ENCODE data around the gene PCLO.
"Not testable (repeated sequence)": the region's sequence is repeated elsewhere in the genome, so short reads cannot be mapped to it uniquely, and the experiment has no call there.

PCLO gene

GRCh38 chr7:83079879-83080278, 82.8 kb downstream of the PCLO start:
- not testable (repeated sequence) for H3K9me3 ChIP-seq (ENCODE audit: control insufficient read depth, low read depth, low read length); H3K27me3 ChIP-seq (ENCODE audit: control insufficient read depth, insufficient read depth, low read length); H3K36me3 ChIP-seq (ENCODE audit: control insufficient read depth, low read depth, low read length); H3K27ac ChIP-seq (ENCODE audit: low read length); H3K4me1 ChIP-seq (ENCODE audit: control insufficient read depth, low read depth, low read length); H3K9ac ChIP-seq (ENCODE audit: low read length); H3K4me3 ChIP-seq (ENCODE audit: low read length)

DNA sequence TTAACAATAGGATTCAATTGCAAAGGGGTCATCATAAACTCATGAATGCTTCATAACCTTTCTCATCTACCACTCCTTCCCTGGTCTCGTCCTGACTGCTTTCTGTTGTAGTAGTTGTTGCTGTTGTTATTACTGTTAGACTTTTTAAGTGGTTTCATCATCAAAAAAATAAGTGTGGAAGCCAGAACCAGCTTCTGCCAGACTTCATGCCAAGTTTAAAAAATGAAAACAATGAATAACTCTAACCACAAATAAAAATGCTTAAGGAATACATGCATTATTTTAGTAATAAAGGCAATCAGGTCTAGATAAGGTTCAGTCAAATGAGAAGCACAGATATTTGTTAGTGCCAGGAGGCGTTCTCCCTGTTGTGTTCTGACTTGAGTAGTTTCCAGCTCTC, 85.4 kb downstream of the PCLO start:
- H3K27ac ChIP-seq (ENCODE audit: low read length), result no peak overlapping the region

DNA sequence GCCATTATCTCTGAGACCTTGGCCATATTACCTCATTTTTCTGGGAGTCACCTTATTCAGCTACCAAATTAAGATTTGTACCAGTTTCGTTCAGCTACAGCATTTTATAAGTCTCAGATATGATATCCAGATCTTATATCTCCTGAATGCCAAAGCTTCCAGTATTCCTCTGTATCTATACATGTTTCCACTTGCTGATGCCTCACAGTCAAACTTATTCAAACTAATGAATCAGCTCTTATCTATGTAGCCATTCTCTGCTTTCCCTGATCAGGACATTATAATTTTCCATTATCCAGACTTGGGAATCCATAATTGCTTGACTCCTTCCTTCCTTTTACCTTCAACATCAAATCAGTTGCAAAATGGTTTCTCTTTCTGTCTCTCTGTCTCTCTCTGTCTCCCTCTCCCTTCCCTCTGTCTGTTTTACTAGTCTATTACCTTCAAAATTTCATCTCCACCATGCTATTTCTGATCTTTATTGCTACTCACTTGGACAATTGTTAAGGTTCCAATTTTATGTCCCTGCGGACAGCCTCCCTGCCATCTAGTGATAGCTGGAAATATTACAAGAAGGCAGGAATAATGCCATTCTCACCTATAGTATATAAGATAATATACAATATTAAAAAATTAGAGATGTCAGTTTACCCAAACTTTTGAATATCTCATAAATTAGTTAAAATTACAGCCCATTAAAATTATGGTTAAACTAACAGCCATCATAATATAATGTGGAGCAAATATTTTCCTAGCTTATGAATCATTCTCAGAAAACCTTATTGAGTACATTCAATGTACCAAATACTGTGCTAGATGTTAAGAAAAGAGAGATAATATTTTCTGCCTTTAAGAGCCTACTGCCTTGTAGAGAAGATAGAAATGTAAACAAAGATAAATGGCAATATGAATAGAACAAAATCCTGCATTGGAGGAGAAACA, 89.8 kb downstream of the PCLO start:
- Histone ChIP-seq H3K27ac (ENCODE audit: low read length) (no peak overlapping the region), H3K27me3 (ENCODE audit: control insufficient read depth, insufficient read depth, low read length) (no peaks in the 10 kb centered on the region), H3K9me3 (ENCODE audit: control insufficient read depth, low read depth, low read length) (no peaks in the 10 kb centered on the region), H3K36me3 (ENCODE audit: control insufficient read depth, low read depth, low read length) (no peaks in the 10 kb centered on the region), H3K4me3 (ENCODE audit: low read length) (no peak overlapping the region), H3K9ac (ENCODE audit: low read length) (no peak overlapping the region), H3K4me1 (ENCODE audit: control insufficient read depth, low read depth, low read length) (no peaks in the 10 kb centered on the region)

More for the DNA sequence above, 85.4 kb downstream of the PCLO start:
- Histone ChIP-seq H3K9ac (ENCODE audit: low read length) (no peak overlapping the region), H3K4me3 (ENCODE audit: low read length) (no peak overlapping the region), H3K27me3 (ENCODE audit: control insufficient read depth, insufficient read depth, low read length) (no peaks in the 10 kb centered on the region), H3K4me1 (ENCODE audit: control insufficient read depth, low read depth, low read length) (no peaks in the 10 kb centered on the region), H3K9me3 (ENCODE audit: control insufficient read depth, low read depth, low read length) (no peaks in the 10 kb centered on the region), H3K36me3 (ENCODE audit: control insufficient read depth, low read depth, low read length) (no peaks in the 10 kb centered on the region)

DNA sequence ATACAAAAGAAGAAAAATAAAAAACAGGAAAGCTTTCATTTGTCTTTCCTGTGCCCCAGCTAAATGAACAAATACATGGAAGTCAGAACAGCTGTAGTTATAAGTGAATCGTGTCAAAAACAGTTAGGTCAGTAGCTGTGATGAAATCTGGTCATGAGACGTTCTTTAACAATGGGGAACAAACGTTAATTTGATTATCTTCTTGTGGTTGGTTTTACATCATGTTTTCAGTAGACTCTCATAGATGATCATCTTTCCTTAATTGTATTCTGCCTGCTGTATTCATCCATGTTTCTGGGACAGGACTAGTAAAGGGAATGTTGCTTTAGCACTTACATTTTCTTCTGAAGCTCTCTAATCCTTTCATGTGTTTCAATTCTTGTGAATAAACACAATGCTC, 97.0 kb downstream of the PCLO start:
- no peaks in the 10 kb centered on the region for H3K36me3 ChIP-seq (ENCODE audit: control insufficient read depth, low read depth, low read length)
- no peaks in the 10 kb centered on the region for H3K4me1 ChIP-seq (ENCODE audit: control insufficient read depth, low read depth, low read length)
- H3K27ac ChIP-seq (ENCODE audit: low read length), result no peak overlapping the region
- no peak overlapping the region for H3K9ac ChIP-seq (ENCODE audit: low read length)
- no peak overlapping the region for H3K4me3 ChIP-seq (ENCODE audit: low read length)
- no peaks in the 10 kb centered on the region for H3K9me3 ChIP-seq (ENCODE audit: control insufficient read depth, low read depth, low read length)
- no peaks in the 10 kb centered on the region for H3K27me3 ChIP-seq (ENCODE audit: control insufficient read depth, insufficient read depth, low read length)

- no peak overlapping the region for H3K9ac ChIP-seq (ENCODE audit: low read length)
- no peaks in the 10 kb centered on the region for H3K4me1 ChIP-seq (ENCODE audit: control insufficient read depth, low read depth, low read length)
- no peak overlapping the region for H3K27ac ChIP-seq (ENCODE audit: low read length)
- no peaks in the 10 kb centered on the region for H3K36me3 ChIP-seq (ENCODE audit: control insufficient read depth, low read depth, low read length)
- H3K27me3 ChIP-seq (ENCODE audit: control insufficient read depth, insufficient read depth, low read length), result no peaks in the 10 kb centered on the region
- H3K9me3 ChIP-seq (ENCODE audit: control insufficient read depth, low read depth, low read length), result no peaks in the 10 kb centered on the region
- H3K4me3 ChIP-seq (ENCODE audit: low read length), result no peak overlapping the region
Observed at GRCh38 chr7:83060218-83060617, 102.5 kb downstream of the PCLO start.

GRCh38 chr7:83058667-83059066, 104.0 kb downstream of the PCLO start:
- Histone ChIP-seq H3K9ac (ENCODE audit: low read length) (no peak overlapping the region), H3K27ac (ENCODE audit: low read length) (no peak overlapping the region), H3K27me3 (ENCODE audit: control insufficient read depth, insufficient read depth, low read length) (no peaks in the 10 kb centered on the region), H3K4me1 (ENCODE audit: control insufficient read depth, low read depth, low read length) (no peaks in the 10 kb centered on the region), H3K4me3 (ENCODE audit: low read length) (no peak overlapping the region), H3K36me3 (ENCODE audit: control insufficient read depth, low read depth, low read length) (no peaks in the 10 kb centered on the region), H3K9me3 (ENCODE audit: control insufficient read depth, low read depth, low read length) (no peaks in the 10 kb centered on the region)

GRCh38 chr7:83055197-83055596, 107.5 kb downstream of the PCLO start:
- Histone ChIP-seq H3K36me3 (ENCODE audit: control insufficient read depth, low read depth, low read length) (no peaks in the 10 kb centered on the region), H3K9me3 (ENCODE audit: control insufficient read depth, low read depth, low read length) (no peaks in the 10 kb centered on the region), H3K4me3 (ENCODE audit: low read length) (no peak overlapping the region), H3K27ac (ENCODE audit: low read length) (no peak overlapping the region), H3K9ac (ENCODE audit: low read length) (no peak overlapping the region), H3K4me1 (ENCODE audit: control insufficient read depth, low read depth, low read length) (no peaks in the 10 kb centered on the region), H3K27me3 (ENCODE audit: control insufficient read depth, insufficient read depth, low read length) (no peaks in the 10 kb centered on the region)

DNA sequence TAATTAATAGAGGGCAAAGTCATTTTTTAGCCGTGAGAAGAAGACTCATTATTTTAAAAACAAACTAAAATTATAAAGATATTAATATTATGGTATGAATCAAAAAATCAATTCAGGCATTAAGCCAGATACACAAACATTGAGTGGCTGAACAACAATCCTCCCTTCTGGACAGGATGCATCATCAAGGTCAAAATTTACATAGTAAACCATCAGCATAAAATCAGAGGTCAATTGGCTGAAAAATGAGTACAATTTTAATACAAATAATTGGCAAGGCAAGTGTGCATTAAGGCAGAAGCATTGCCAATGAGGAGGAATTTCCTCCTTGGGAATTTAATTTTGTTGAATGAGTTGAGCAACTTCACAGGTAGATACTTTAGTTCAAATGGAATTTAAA, 108.2 kb downstream of the PCLO start:
- Histone ChIP-seq H3K9ac (ENCODE audit: low read length) (no peak overlapping the region), H3K27me3 (ENCODE audit: control insufficient read depth, insufficient read depth, low read length) (no peaks in the 10 kb centered on the region), H3K27ac (ENCODE audit: low read length) (no peak overlapping the region), H3K36me3 (ENCODE audit: control insufficient read depth, low read depth, low read length) (no peaks in the 10 kb centered on the region), H3K4me1 (ENCODE audit: control insufficient read depth, low read depth, low read length) (no peaks in the 10 kb centered on the region), H3K4me3 (ENCODE audit: low read length) (no peak overlapping the region), H3K9me3 (ENCODE audit: control insufficient read depth, low read depth, low read length) (no peaks in the 10 kb centered on the region)

DNA sequence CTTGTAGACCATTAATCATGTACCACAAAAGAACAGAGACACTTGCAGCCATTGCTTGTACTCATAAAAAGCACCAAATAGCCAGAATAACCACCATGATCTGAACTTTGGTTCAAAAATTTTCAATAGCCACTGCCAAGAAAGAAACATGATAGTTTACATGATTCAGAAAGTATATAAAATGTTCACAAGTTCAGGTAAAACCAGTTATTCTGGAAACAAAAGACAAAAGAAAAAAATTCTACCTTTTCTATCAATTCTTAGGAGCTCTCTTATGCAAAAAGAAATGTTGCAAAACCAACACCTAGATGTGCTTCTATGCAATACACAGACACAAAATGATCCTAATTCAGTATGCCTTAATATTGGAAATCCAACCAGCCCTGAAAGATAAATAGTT, 108.7 kb downstream of the PCLO start:
- Histone ChIP-seq H3K9ac (ENCODE audit: low read length) (no peak overlapping the region), H3K27ac (ENCODE audit: low read length) (no peak overlapping the region), H3K4me3 (ENCODE audit: low read length) (no peak overlapping the region), H3K4me1 (ENCODE audit: control insufficient read depth, low read depth, low read length) (no peaks in the 10 kb centered on the region), H3K27me3 (ENCODE audit: control insufficient read depth, insufficient read depth, low read length) (no peaks in the 10 kb centered on the region), H3K36me3 (ENCODE audit: control insufficient read depth, low read depth, low read length) (no peaks in the 10 kb centered on the region), H3K9me3 (ENCODE audit: control insufficient read depth, low read depth, low read length) (no peaks in the 10 kb centered on the region)

DNA sequence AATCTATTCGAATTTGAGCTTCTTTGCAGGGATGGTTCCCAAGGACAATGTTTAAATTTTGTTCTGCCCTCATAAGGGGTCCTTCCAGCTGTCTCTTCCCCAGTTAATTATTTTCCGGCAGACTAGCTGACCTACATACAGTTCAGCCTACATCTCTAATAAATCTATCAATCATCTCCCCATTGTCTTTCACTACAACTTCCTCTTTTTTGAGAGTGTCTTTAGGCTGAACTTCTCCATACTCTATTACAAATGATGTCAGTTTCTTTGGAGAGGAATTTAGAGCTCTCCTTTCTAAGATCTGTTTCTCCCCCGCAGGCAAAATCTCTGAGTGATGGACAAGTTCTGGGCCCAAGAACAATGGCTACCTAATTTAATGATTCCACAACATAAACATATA, 122.2 kb downstream of the PCLO start:
- H3K4me1 ChIP-seq (ENCODE audit: control insufficient read depth, low read depth, low read length), result no peaks in the 10 kb centered on the region

DNA sequence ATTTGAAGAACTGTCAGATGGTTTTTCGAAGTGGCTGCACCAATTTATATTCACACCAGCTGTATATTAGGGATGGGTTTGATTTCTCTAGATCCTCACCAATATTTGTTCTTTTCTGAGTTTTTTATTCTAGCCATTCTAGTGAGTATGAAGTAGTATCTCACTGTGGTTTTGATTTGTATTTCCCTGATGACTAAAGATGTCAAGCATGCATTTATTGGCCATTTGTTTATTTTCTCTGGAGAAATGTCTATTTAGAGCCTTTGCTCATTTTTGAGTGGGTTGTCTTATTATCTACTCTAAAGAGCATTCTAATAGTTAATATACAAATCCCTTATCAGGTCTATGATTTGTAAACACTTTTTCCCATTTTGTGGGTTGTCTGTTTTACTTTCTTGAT, 123.9 kb downstream of the PCLO start:
- Histone ChIP-seq H3K9me3 (ENCODE audit: control insufficient read depth, low read depth, low read length) (no peaks in the 10 kb centered on the region), H3K36me3 (ENCODE audit: control insufficient read depth, low read depth, low read length) (no peaks in the 10 kb centered on the region), H3K4me3 (ENCODE audit: low read length) (no peak overlapping the region), H3K27ac (ENCODE audit: low read length) (no peak overlapping the region), H3K27me3 (ENCODE audit: control insufficient read depth, insufficient read depth, low read length) (no peaks in the 10 kb centered on the region), H3K9ac (ENCODE audit: low read length) (no peak overlapping the region), H3K4me1 (ENCODE audit: control insufficient read depth, low read depth, low read length) (no peaks in the 10 kb centered on the region)

More for the DNA sequence above, 122.2 kb downstream of the PCLO start:
- Histone ChIP-seq H3K27ac (ENCODE audit: low read length) (no peak overlapping the region), H3K9ac (ENCODE audit: low read length) (no peak overlapping the region), H3K36me3 (ENCODE audit: control insufficient read depth, low read depth, low read length) (no peaks in the 10 kb centered on the region), H3K9me3 (ENCODE audit: control insufficient read depth, low read depth, low read length) (no peaks in the 10 kb centered on the region), H3K27me3 (ENCODE audit: control insufficient read depth, insufficient read depth, low read length) (no peaks in the 10 kb centered on the region), H3K4me3 (ENCODE audit: low read length) (no peak overlapping the region)

GRCh38 chr7:83036721-83037380, 125.8 kb downstream of the PCLO start:
- no peaks in the 10 kb centered on the region for H3K4me1 ChIP-seq (ENCODE audit: control insufficient read depth, low read depth, low read length)
- no peak overlapping the region for H3K9ac ChIP-seq (ENCODE audit: low read length)
- H3K27me3 ChIP-seq (ENCODE audit: control insufficient read depth, insufficient read depth, low read length), result no peaks in the 10 kb centered on the region
- no peak overlapping the region for H3K4me3 ChIP-seq (ENCODE audit: low read length)
- no peak overlapping the region for H3K27ac ChIP-seq (ENCODE audit: low read length)
- no peaks in the 10 kb centered on the region for H3K36me3 ChIP-seq (ENCODE audit: control insufficient read depth, low read depth, low read length)
- H3K9me3 ChIP-seq (ENCODE audit: control insufficient read depth, low read depth, low read length), result no peaks in the 10 kb centered on the region
